H9 (cell line): Measurements from ENCODE around the gene LNX2. TPM values are rescaled to one million over a fixed set of nuclear protein-coding genes. Genes with fewer than 3 reads are reported as not detected.

ENCODE experiments used
- DNase-seq: peaks from one replicate; pipeline ENCODE4 v3.0.0-alpha.2; 2017
- H2AFZ ChIP-seq: one replicate; pipeline ENCODE4 v1.6.1; 2013; ENCODE audit warnings: mild to moderate bottlenecking, low read length, control low read depth, moderate library complexity
- H2AK5ac ChIP-seq: 2 replicates; pipeline ENCODE4 v1.6.1; 2013; ENCODE audit warnings: low read length, control low read depth, mixed read lengths; ENCODE audit not compliant: insufficient read length
- H2BK120ac ChIP-seq: one replicate; pipeline ENCODE4 v1.6.1; 2013; ENCODE audit warnings: low read depth, mild to moderate bottlenecking, low read length, control low read depth, inconsistent platforms; ENCODE audit not compliant: poor library complexity, severe bottlenecking
- H2BK12ac ChIP-seq: 2 replicates; pipeline ENCODE4 v1.6.1; 2013; ENCODE audit warnings: low read length, control low read depth, mixed read lengths, low read depth; ENCODE audit not compliant: insufficient read length
- H2BK15ac ChIP-seq: 2 replicates; pipeline ENCODE4 v1.6.1; 2013; ENCODE audit warnings: low read depth, low read length, control low read depth
- H2BK20ac ChIP-seq: one replicate; pipeline ENCODE4 v1.6.1; 2013; ENCODE audit warnings: low read depth, mild to moderate bottlenecking, low read length, control low read depth, inconsistent platforms; ENCODE audit not compliant: poor library complexity, severe bottlenecking
- H2BK5ac ChIP-seq: 2 replicates; pipeline ENCODE4 v1.6.1; 2013; ENCODE audit warnings: low read length, control low read depth, mixed read lengths; ENCODE audit not compliant: insufficient read length
- H3K14ac ChIP-seq: 2 replicates; pipeline ENCODE4 v1.6.1; 2013; ENCODE audit warnings: low read length, control low read depth; ENCODE audit not compliant: insufficient read depth
- H3K18ac ChIP-seq: 2 replicates; pipeline ENCODE4 v1.6.1; 2013; ENCODE audit warnings: low read depth, mild to moderate bottlenecking, mixed read lengths, low read length, control low read depth; ENCODE audit not compliant: insufficient read length
- H3K23ac ChIP-seq: 2 replicates; pipeline ENCODE4 v1.6.1; 2013; ENCODE audit warnings: low read length, control low read depth, mixed read lengths, low read depth; ENCODE audit not compliant: insufficient read length
- H3K23me2 ChIP-seq: 2 replicates; pipeline ENCODE4 v1.6.1; 2013; ENCODE audit warnings: low read depth, mild to moderate bottlenecking, mixed read lengths, low read length, control low read depth; ENCODE audit not compliant: insufficient read length, poor library complexity, severe bottlenecking
- H3K27ac ChIP-seq: 2 replicates; pipeline ENCODE4 v1.5.1; 2013; ENCODE audit warnings: low read length, control low read depth, mixed read lengths, low read depth; ENCODE audit not compliant: insufficient read length
- H3K27me3 ChIP-seq: 2 replicates; pipeline ENCODE4 v1.6.1; 2013; ENCODE audit warnings: low read length, control low read depth, inconsistent platforms; ENCODE audit not compliant: insufficient read depth
- H3K4ac ChIP-seq: 2 replicates; pipeline ENCODE4 v1.6.1; 2013; ENCODE audit warnings: low read depth, mild to moderate bottlenecking, control low read depth, inconsistent platforms, low read length, moderate library complexity
- H3K4me1 ChIP-seq: 2 replicates; pipeline ENCODE4 v1.6.1; 2013; ENCODE audit warnings: low read length, control low read depth, inconsistent platforms; ENCODE audit not compliant: insufficient read depth
- H3K4me2 ChIP-seq: 2 replicates; pipeline ENCODE4 v1.6.1; 2013; ENCODE audit warnings: low read length, control low read depth, mixed read lengths; ENCODE audit not compliant: insufficient read length, insufficient read depth
- H3K56ac ChIP-seq: 2 replicates; pipeline ENCODE4 v1.6.1; 2013; ENCODE audit warnings: low read depth, mild to moderate bottlenecking, mixed read lengths, low read length, control low read depth; ENCODE audit not compliant: insufficient read length
- H3K79me1 ChIP-seq: 2 replicates; pipeline ENCODE4 v1.6.1; 2013; ENCODE audit warnings: low read depth, mild to moderate bottlenecking, moderate library complexity, low read length, control low read depth, inconsistent platforms; ENCODE audit not compliant: insufficient read depth, poor library complexity, severe bottlenecking
- H3K79me2 ChIP-seq: 2 replicates; pipeline ENCODE4 v1.6.1; 2013; ENCODE audit warnings: low read length, control low read depth, inconsistent platforms; ENCODE audit not compliant: insufficient read depth
- H3K9ac ChIP-seq: 2 replicates; pipeline ENCODE4 v1.6.1; 2013; ENCODE audit warnings: low read length, control low read depth, mixed read lengths; ENCODE audit not compliant: insufficient read length; ENCODE audit errors: extremely low read depth
- H3K9me3 ChIP-seq: one replicate; pipeline ENCODE4 v1.6.1; 2013; ENCODE audit warnings: low read depth, low read length, inconsistent platforms; ENCODE audit not compliant: control insufficient read depth
- H3T11ph ChIP-seq: one replicate; pipeline ENCODE4 v1.6.1; 2013; ENCODE audit warnings: mild to moderate bottlenecking, low read length, control low read depth, inconsistent platforms
- H4K20me1 ChIP-seq: one replicate; pipeline ENCODE4 v1.6.1; 2013; ENCODE audit not compliant: control insufficient read depth, insufficient read length, insufficient read depth
- H4K5ac ChIP-seq: 2 replicates; pipeline ENCODE4 v1.6.1; 2013; ENCODE audit warnings: low read depth, mild to moderate bottlenecking, mixed read lengths, low read length, control low read depth; ENCODE audit not compliant: insufficient read length
- H4K8ac ChIP-seq: replicated peaks from 2 replicates; pipeline ENCODE4 v1.6.1; 2013; ENCODE audit warnings: low read length, control low read depth, mixed read lengths, low read depth; ENCODE audit not compliant: insufficient read length
- H4K91ac ChIP-seq: 2 replicates; pipeline ENCODE4 v1.6.1; 2013; ENCODE audit warnings: low read depth, mild to moderate bottlenecking, moderate library complexity, mixed read lengths, low read length, control low read depth; ENCODE audit not compliant: insufficient read length
- H3K27ac Mint-ChIP-seq, 3 experiments: 2 replicates in 2 of 3; 3 replicates in 1 of 3; pipeline ENCODE4 v1.8.0; 2020 to 2021; ENCODE audit warnings: mixed read lengths in 3 of 3, mild to moderate bottlenecking in 1 of 3, moderate library complexity in 1 of 3
- H3K27me3 Mint-ChIP-seq: 2 replicates; pipeline ENCODE4 v1.8.0; 2021; ENCODE audit warnings: low read depth, mild to moderate bottlenecking, moderate library complexity, mixed read lengths
- H3K36me3 Mint-ChIP-seq, 3 experiments: 2 replicates in 2 of 3; 3 replicates in 1 of 3; pipeline ENCODE4 v1.8.0; 2020 to 2021; ENCODE audit warnings: low read depth in 3 of 3, mixed read lengths in 3 of 3; ENCODE audit not compliant: insufficient read depth in 1 of 3
- H3K4me1 Mint-ChIP-seq, 2 experiments: 2 replicates each; pipeline ENCODE4 v1.8.0; 2020; ENCODE audit warnings: mixed read lengths in 2 of 2
- H3K4me3 Mint-ChIP-seq, 2 experiments: 2 replicates in 1 of 2; 3 replicates in 1 of 2; pipeline ENCODE4 v1.8.0; 2020 to 2021; ENCODE audit warnings: mild to moderate bottlenecking in 2 of 2, mixed read lengths in 2 of 2, moderate library complexity in 1 of 2
- H3K9me3 Mint-ChIP-seq, 2 experiments: 2 replicates in 1 of 2; 3 replicates in 1 of 2; pipeline ENCODE4 v1.8.0; 2020; ENCODE audit warnings: mild to moderate bottlenecking in 2 of 2, mixed read lengths in 2 of 2, moderate library complexity in 1 of 2
- CTCF ChIP-seq: fragments of 200-600 bp; sonication (generic); conservative IDR thresholded peaks from 3 replicates; pipeline ENCODE4 v1.8.0; 2021; ENCODE audit warnings: antibody characterized with exemption, mild to moderate bottlenecking
- WGBS: extraction: QIAGEN DNeasy Blood & Tissue Kit; methylation state at CpG from one replicate; pipeline ENCODE4 v1.1.7; 2013; ENCODE audit warnings: missing lambda C conversion rate, low lambda C conversion rate, mixed read lengths; ENCODE audit not compliant: insufficient read length; ENCODE audit errors: extremely low coverage; 5-methylcytosine and 5-hydroxymethylcytosine counted together
- total RNA-seq: library from RNA; stranded (reverse); gene quantifications from 2 replicates; pipeline ENCODE4 v1.2.1, GENCODE V29; 2021

The LNX2 gene
- total RNA-seq, 1 experiment from 2014 or later = 12.4 TPM

DNA sequence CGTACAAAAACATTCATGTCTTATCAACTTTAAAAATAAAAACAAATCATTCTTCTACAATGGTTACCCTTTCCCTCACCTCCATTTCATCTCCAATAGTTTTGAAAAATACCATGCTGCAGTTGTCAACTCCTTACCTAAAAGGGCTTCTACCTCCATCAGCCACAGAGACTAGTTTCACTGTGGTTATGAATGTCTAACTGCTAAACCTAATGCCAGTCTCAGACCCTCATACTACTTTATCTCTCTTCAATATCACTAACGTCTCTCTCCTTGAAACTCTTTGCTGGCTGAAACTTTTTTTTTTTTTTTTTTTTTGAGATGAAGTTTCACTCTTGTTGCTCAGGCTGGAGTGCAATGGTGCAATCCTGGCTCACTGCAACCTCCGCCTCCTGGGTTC, 27.1 kb downstream of the LNX2 start:
- Histone ChIP-seq H2BK15ac (no peak overlapping the region), H3K4ac (no peak overlapping the region), H3K27me3 (no peaks in the 10 kb centered on the region), H3K23ac (no peak overlapping the region), H3K56ac (no peak overlapping the region), H2AK5ac (no peak overlapping the region), H4K20me1 (no peaks in the 10 kb centered on the region), H4K5ac (no peak overlapping the region), H3K4me2 (no peak overlapping the region), H3K79me1 (peaks cover 2% of the 10 kb centered on the region), H3K18ac (no peak overlapping the region), H2AFZ (no peak overlapping the region), H3K79me2 (peaks cover 2% of the 10 kb centered on the region; the same call in 1 of the 2 replicates), H2BK120ac (no peak overlapping the region), H3K27ac (no peak overlapping the region), H3T11ph (no peak overlapping the region), H4K8ac (no peak overlapping the region), H4K91ac (no peak overlapping the region), H2BK20ac (no peak overlapping the region), H3K9ac (no peak overlapping the region), H3K4me1 (no peaks in the 10 kb centered on the region), H3K14ac (no peak overlapping the region), H3K9me3 (no peaks in the 10 kb centered on the region), H2BK5ac (no peak overlapping the region), H3K23me2 (no peaks in the 10 kb centered on the region), H2BK12ac (no peak overlapping the region)
- no peak for TF ChIP-seq CTCF
- Mint-ChIP-seq H3K27me3 (no peaks in the 10 kb centered on the region), H3K4me1 (no peaks in the 10 kb centered on the region), H3K27ac (no peak overlapping the region), H3K36me3 (peaks cover 0 to 2% (median 0%) of the 10 kb centered on the region in 3 experiments; a peak in 1 of 7 replicates), H3K4me3 (no peak overlapping the region), H3K9me3 (no peaks in the 10 kb centered on the region)
- WGBS = 100% methylated on average over 1 of the region's 3 CpGs
- no peak for DNase-seq
